T-helper 1 cell (primary cell): ENCODE data around the gene GLIS1.
"Not testable (repeated sequence)": the region's sequence is repeated elsewhere in the genome, so short reads cannot be mapped to it uniquely, and the experiment has no call there.

Source experiments
- DNase-seq, 5 donors: peaks; one replicate each; pipeline ENCODE4 v3.0.0-alpha.2; 2012 to 2020

GLIS1 gene

GRCh38 chr1:53651356-53651755 lies 87.6 kb downstream of the GLIS1 start:
- no peak for DNase-seq

- DNase-seq: no peak
Observed at GRCh38 chr1:53648516-53648915, 90.4 kb downstream of the GLIS1 start.

GRCh38 chr1:53647915-53648314 lies 91.0 kb downstream of the GLIS1 start:
- not testable (repeated sequence) for DNase-seq

GRCh38 chr1:53646732-53647131 lies 92.2 kb downstream of the GLIS1 start:
- no peak for DNase-seq

- no peak for DNase-seq
Observed at GRCh38 chr1:53645690-53646078, 93.3 kb downstream of the GLIS1 start.

- no peak for DNase-seq
Observed at GRCh38 chr1:53644909-53645689, 93.9 kb downstream of the GLIS1 start.

- no peak for DNase-seq
Observed at GRCh38 chr1:53644496-53644895, 94.5 kb downstream of the GLIS1 start.

GRCh38 chr1:53643881-53644390 lies 95.0 kb downstream of the GLIS1 start:
- DNase-seq: no peak

- DNase-seq: no peak
Observed at GRCh38 chr1:53643041-53643880, 95.7 kb downstream of the GLIS1 start.

- DNase-seq: no peak
Observed at GRCh38 chr1:53642607-53643006, 96.4 kb downstream of the GLIS1 start.

GRCh38 chr1:53642215-53642555 lies 96.8 kb downstream of the GLIS1 start:
- DNase-seq: no peak

GRCh38 chr1:53641481-53642214 lies 97.3 kb downstream of the GLIS1 start:
- no peak for DNase-seq

GRCh38 chr1:53640701-53641075 lies 98.3 kb downstream of the GLIS1 start:
- DNase-seq: no peak

- DNase-seq: no peak
Observed at GRCh38 chr1:53639996-53640700, 98.8 kb downstream of the GLIS1 start.

GRCh38 chr1:53639251-53639763 lies 99.7 kb downstream of the GLIS1 start:
- no peak for DNase-seq

GRCh38 chr1:53638360-53639035 lies 100.5 kb downstream of the GLIS1 start:
- DNase-seq: no peak

- no peak for DNase-seq
Observed at GRCh38 chr1:53637511-53638359, 101.2 kb downstream of the GLIS1 start.

GRCh38 chr1:53636621-53637171 lies 102.3 kb downstream of the GLIS1 start:
- DNase-seq: no peak

GRCh38 chr1:53634571-53634979 lies 104.4 kb downstream of the GLIS1 start:
- no peak for DNase-seq

GRCh38 chr1:53633073-53633704 lies 105.8 kb downstream of the GLIS1 start:
- DNase-seq: no peak
